HG02840 (cell line): ENCODE measurements around the gene MED10.
A peak's percentile ranks its signal among the peaks of the same experiment; 100 is the strongest.

Experiments
- ATAC-seq: cut with Tn5 transposase; IDR thresholded peaks from one replicate; pipeline ENCODE4 v1.9.1; 2021; ENCODE audit warnings: mild to moderate bottlenecking, moderate library complexity, moderate number of reproducible peaks; ENCODE audit not compliant: unreplicated experiment, low FRiP score

Gene MED10

DNA sequence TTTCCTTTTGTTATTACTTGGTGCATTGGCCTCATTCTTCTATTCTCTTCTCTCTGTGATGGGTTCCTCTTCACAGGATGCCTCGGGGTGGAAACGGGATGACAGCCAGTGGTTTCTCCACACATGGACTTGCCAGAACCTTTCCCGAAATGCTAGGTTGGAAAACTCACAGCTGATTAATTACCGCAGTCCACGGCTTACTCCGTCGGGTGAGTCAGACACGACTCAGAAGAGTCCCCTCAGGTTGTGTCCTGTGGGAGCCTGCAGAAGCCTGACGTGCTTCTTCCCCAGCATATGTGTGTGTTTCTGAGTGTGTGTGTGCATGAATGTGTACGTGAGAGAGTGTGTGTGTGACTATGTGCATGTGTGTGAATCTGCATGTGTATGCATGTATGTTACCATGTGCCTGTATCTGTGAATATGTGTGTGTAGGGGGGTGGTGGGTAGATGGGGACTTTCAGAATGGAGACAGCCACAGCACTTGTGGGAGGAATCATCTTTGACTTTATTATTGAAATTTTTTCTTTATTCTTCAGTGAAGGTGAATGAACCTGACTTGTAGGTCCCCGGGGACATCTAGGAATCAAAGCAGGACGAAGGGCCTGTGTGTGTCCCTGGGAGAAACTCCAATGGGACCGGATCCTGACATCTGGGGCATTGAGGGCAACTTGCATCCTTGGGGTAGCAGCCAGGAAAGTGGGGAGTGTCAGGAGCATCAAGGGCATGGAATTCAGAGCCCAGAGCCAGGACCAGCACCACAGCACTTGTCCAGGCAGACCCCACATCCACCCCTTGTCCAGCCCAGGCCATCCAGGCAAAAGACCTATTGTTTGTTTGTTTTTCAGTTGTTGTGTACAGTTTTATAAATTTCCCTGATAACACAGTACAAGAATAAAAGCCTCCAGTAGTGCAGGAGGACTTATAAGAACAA lies 21.9 kb upstream of the MED10 start:
- no peak for ATAC-seq

DNA sequence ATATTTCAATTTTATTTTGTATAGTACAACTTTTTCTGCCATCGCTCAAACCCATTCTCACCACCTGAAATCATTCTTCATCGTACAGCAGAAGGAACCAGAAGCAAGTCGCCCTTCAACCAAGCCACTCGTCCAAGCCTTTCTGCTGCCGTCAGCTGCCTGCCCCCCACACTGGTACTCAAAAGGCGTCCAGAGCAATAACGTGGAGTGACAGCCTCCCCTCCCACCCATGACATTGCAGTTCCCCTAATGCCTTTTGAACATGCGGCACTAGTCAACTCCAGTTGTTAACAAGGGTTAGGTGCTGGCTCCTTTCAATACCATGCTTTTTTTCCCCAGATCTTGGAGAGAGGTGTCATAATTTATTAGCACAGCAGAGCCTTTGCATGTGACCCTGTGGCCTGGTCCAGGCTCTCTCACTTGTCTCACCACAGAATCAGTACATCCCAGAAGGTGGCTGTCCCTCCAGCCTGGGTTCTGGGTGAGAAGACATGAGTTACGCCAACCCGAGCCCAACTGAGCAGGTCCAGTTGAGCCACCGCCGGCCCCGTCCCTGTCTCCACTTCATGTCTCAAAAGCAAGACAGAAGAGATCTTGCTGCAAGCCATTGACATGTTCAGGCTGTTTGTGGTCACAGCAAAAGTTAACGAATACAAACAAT lies 20.4 kb upstream of the MED10 start:
- no peak for ATAC-seq

DNA sequence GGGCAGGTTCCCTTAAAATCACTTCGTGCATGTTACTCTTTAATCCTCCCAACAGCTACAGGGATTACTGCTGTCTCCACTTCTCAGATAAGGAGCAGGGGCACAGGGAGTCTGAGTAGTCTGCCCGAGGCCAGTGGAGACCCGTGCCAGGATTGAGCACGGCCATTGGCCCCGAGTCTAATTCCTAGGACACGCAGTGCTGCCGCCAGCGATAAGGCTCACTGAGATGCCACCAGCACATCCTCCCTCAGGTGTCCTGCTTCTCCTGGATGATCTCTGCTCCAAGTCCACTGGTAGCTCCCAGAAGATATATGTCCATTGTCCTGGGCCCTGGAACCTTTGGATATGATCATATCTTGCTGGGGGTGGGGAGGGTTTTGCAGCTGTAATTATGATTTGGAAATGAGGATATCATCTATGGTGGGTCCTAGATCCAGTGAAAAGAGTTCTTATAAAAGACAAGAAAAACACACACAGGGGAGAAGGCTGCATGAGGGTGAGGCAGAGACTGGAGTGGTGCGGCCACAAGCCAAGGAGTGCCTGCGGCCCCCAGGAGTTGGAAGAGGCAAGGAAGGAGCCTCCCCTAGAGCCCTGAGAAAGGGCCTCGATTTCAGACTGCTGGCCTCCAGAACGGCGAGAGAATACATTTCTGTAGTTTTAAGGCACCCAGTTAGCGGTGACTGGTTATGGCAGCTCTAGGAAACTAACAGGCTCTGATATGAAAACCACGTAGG lies 19.4 kb upstream of the MED10 start:
- ATAC-seq, result no peak

DNA sequence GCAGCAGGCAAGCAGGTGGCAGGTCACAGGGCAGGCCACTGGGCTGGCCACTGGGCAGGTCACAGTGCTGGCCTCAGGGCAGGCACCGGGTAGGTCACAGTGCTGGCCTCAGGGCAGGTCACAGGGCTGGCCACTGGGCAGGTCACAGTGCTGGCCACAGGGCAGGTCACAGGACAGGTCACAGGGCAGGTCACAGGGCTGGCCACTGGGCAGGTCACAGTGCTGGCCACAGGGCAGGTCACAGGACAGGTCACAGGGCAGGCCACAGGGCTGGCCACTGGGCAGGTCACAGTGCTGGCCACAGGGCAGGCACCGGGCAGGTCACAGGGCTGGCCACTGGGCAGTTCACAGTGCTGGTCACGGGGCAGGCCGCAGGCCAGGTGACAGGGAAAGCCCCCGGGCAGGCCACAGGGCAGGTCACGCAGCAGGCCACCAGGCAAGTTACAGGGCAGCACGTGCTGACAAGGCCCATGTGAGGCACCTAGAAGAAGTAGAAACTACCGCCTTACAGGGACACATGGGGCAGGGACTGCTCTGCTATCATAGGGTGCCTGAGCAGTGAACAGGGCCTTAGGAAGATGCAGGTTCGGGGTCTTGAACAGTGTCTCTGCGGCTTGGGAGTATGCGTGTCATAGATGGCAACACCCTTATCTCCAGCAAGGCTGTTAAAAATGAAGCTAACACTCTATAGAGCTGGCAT lies 18.6 kb upstream of the MED10 start:
- ATAC-seq, result no peak

DNA sequence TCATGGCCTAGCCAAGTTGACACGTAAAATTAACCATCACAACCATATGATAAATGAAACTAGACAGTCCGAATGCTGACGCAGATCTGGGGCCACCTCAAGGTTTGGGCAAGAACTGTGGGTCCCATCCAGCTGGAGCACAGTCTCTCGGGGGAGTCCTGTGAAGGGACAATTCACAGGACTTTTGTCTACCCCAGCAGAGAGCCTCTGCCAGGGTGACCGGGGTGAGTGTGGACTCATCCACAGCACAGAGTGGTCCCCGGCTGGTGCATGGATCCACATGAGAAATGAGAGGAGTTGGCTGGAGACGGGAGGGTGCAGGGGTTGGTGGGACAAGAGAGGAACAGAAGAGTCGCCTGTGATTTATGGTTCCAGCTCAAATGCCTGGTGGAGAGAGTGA lies 17.7 kb upstream of the MED10 start:
- ATAC-seq, result no peak

DNA sequence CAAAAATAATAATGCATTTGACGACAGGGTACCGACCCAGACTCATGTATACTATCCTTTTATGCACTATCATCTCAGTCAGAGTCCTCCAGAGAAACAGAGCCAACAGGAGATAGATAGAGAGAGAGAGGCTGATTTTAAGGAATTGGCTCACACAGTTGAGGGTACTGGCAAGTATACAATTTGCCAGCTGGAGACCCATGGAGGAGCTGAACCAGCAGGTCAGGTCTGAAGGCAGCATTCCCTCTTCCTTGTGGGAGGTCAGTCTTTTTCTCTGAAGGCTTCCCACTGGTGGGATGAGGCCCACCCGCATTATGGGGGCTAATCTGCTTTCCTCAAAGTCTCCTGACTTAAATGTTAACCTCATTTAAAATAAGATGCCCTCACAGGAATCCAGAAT lies 17.3 kb upstream of the MED10 start:
- ATAC-seq, result no peak

DNA sequence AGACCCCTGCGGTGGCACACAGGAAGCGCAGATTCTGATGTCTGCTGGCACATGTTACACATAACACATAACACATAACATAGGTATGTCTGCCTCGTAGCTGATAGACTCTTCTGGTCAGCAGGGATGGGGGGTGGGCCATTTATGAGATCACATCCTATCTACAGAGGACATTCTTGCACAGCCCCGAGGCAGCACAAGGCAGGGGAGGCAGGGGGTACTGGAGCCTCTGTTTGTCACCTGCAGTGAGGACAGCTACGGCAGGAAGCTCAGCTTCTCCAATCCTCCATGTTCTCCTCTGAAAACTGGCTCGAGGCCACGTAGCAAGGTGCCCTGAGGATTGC lies 16.7 kb upstream of the MED10 start:
- ATAC-seq, result no peak

DNA sequence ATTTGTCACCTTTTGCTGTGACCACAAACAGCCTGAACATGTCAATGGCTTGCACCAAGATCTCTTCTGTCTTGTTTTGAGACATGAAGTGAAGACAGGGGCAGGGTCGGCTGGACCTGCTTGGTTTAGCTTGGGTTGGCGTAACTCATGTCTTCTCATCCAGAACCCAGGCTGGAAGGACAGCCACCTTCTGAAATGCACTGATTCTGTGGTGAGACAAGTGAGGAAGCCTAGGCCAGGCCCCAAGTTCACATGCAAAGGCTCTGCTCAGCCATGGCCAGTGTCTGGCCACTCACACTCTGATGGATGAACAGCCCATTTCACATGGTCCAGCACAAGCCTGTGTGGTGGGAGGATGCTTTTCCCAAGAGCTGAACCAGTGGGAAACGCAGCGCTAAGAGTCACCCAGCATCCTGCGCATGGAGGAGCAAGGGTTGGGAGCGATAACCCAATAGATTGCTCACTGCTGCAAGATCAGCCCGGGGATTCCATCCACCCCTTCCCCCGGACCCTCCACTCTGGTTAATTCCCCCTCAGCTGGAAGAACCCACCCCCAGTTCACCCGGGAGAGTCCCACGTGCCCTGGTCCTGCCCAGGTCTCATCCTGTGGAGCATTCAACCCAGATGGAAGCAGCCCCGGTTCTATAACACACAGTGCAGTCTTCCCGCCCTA lies 16.2 kb upstream of the MED10 start:
- no peak for ATAC-seq

DNA sequence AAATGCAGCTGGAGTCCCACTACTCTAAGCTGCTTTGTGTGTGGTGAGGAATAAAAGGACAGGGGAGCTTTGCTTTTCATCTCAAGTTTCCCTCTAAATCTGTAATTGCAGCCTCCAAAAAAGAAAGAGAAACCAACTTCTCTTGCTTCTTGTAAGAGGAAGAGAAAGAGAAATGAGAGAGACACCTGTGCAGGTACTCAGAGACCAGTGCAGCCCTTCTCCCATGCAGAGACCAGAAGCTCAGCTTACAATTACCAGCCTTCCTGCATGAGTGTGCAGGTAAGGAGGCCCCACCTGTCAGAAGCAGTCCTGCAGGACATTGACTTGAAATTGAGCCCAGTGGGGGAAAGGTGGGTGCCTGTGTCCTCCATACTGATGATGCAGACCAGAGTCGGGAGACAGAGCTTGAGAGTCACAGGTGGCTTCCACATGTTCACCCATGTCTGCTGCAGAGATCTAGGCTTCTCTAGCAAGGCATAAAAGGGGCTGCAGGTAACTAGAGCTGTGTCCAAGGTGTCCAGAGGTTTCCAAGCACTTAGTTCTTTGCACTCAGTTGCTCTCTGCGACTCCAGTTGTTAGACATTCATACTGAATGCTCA lies 15.3 kb upstream of the MED10 start:
- no peak for ATAC-seq

DNA sequence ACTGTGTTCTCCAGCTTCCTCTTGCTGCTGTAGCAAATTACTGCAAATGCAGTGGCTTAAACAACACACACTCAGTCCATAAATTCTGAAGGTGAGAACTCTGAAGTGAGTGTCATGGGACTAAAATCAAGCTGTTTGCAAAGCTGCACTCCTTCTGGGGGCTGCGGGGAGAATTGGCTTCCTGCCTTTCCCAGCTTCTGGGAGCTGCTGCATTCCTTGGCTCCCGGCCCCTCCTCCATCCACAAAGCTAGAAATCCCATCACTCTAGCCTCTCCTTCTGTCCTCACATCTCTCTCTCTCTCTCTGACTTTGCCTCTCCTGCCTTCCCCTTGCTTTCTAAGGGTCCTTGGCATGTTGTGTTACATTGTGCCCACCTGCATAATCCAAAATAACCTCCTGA lies 14.2 kb upstream of the MED10 start:
- ATAC-seq, result no peak

DNA sequence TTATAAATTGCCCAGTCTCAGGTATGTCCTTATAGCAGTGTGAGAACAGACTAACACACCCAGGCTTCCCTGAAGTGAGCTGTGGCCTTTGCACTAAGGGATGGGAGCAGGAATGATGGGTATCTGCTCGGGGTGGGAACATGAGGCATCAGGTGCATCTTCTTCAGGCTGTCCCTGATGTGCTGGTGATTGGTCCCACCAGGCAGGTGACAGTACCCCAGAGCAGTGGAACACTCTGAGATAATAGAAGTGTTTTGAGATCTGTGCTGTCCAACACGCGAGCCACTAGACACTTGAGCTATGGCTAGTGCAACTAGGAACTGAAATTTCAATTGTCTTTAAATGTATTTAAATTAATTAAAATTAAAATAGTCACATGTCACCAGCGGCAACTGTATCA lies 12.8 kb upstream of the MED10 start:
- ATAC-seq, result no peak

DNA sequence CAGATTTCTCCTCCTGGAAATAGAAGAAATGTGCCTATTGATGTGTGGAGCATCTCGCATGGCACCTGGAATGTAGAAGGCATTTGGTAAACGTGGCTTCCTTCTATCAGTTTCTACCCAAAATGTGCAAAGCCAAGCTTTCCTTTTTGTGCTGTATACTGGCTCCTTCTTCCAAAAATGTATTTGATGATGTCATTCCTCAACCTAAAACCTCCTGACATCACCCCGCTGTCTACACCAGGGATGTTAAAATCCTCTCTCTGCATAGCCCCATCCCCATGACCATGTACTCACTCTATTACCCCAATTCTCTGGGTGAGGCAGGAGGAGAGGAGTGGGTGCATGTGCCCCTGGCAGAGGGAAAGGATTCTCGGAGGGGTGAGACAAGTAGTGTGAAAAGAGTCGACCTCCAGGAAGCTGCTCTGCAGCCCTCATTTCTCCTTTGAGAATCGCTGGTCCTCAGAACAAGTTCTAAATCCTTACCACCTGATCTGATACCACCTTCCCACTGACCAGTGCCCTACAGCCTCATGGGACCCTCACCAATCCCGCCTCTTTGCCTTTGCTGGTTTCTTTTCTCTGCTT lies 11.7 kb upstream of the MED10 start:
- ATAC-seq, result no peak

DNA sequence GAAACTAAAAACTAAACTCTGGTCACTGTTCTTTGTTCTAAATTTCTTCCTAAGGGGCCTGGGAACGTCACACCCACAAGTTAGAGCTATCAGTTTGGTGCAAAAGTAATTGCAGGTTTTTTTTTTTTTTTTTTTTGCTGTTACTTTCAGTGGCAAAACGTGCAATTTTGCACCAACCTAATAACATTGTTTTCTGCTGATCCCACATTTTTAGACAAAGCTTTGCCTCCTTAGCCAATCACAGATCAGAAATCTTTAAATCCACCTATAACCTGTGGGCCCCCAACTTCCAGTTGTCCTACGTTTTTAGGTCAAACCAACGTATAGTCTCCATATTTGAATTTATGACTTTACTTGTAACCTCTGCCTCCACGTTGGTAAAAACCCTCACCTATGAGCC lies 11.1 kb upstream of the MED10 start:
- ATAC-seq, result no peak

DNA sequence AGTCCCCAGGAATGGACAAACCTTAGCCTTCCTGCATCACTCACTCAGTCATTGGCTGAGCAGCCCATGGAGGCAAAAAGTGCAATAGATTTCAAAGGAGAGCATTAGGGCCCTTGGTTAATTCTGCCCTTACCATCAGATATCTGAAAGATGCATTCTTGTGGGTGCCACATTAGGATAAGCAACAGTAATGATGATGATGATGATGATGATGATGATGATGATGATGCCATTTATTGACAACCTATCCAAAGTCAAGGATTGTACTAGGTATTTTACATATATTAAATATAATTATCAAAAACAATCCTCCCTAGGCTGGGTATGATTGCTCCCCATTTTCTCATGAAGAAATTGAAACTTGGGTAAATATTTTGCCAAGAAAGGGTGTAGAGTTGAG lies 9.6 kb upstream of the MED10 start:
- no peak for ATAC-seq

DNA sequence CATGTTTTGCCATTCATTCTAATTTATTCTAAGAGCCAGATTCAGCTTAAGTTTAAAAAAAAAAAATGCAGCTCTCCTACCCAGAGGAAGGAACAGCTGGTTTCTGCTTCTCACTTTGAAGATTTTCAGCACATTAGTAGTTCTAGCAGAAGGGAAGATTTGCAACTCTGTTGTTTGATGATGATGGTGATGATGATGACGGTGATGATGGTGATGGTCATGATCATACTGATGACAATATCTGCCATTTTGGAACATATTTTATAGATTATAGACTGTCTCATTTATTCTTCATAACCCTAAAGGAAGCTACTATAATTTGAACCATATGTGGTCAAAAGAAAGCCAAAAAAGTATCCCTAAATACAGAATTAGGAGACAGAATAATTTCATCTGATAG lies 7.9 kb upstream of the MED10 start:
- no peak for ATAC-seq

DNA sequence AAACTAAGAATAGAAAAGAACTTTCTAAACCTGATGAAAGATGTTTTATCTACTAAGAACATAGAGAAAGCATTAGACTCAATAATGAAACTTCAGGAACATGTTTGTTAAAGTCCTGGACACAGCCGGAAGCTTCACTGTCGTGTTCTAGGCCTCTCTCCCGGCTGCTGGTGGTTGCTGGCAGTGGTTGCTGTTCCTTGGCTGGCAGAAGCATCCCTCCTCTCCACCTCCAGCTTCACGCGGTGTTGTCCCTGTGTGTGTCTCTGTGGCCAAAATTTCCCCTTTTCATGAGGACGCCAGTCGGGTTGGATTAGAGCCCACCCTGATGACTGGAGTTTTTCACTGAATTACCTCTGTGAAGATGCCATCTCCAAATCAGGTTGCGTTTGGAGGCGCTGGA lies 6.5 kb upstream of the MED10 start:
- ATAC-seq, result no peak

DNA sequence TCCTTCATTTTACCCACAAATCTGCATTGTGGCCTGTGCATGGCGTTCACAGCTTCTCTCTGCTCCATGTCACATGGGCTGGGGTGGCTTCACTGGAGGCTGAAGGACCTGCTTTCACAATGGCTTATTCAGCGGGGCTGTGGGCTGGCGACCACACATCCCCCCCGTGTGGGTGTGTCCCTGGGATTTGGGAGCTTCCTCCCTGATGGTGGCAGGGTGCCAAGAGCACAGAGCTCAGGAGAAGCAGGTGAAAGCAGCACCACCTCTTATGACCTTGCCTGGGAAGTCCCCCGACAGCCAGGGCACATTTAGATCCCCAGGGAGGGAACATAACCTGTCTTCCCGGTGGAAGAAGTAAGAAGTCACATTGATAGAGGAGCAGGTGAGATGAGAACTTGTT lies 5.0 kb upstream of the MED10 start:
- ATAC-seq, result no peak

DNA sequence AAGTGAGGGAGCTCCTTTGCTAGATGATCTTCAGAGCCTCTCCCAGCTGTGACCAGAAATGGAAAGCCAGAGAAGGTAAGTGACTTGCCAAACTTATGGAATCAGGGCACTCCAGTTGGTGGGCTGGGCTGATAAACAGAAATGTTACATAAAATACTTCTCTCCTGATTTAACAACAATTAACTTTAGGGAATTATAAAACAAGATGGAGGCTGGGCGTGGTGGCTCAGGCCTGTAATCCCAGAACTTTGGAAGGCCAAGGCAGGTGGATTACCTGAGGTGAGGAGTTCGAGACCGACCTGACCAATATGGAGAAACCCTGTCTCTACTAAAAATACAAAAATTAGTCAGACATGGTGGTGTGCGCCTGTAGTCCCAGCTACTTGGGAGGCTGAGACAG lies 899 bp upstream of the MED10 start:
- ATAC-seq, result no peak

DNA sequence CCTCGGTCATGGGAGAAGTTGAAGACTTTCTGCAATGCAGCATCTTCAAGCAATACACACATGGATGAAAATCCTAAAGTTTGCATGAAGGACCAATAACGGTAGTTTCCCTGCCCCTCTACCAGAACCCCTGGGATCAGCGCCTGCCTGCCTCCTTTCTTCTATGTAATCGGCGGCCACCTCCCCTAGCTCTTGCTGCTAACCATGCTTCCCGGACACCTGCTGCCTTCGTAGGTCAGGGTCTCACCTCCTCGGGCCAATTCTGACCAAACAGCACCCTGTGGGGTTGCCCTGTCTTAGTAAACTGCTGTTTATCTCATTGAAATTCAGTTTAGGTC lies 388 bp upstream of the MED10 start:
- ATAC-seq, result peak; percentile 29

DNA sequence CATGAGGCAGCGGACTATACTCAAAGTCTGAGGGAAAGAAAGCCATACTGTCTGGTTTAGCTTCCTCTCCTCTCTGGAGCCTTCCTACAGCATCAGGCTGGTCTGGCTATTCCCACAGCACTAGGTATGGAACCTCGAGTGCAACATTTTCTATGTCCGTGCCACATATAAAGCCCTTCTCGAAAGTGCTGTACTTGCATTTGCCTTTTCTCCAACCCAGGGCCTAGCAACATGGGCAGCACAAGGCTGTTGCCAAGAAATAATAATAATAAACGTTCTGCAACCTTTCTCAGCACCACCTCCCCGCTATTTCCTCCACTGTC lies 804 bp downstream of the MED10 start:
- ATAC-seq, result no peak
